ENCODE measurements around the gene SGK2. TPM values are rescaled to one million over a fixed set of nuclear protein-coding genes. Genes with fewer than 3 reads are reported as not detected.

The SGK2 gene
- total RNA-seq, 2 experiments from 2014 or later = 0.41 to 0.48 TPM

DNA sequence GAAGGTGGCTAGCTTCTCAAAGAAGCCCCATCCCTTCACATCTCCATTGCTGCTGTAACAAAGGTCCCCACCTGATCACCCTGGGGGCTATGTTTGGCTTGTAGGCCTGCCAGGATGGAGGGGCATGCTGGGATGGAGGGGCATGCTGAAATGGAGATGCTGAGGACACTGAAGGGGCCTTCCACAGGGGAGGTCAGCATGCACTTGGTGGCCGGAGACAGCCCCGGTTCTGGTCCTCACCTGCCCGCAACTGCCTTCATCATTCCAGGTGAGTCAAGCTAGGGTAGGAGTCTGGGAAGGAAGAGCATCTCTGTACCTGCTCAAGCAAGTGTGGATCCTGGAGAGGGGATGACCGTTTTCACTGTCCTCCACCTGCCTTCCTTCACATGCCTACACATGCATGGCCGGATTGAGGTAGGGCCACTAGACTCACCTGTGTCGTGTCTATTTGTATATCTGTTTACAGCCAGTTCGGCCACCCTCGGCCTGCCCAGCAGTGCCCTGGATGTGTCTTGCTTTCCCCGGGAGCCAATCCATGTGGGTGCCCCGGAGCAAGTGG is 45.4 kb upstream of the SGK2 start:
- peak overlapping the region; percentile 63 for H3K4me2 ChIP-seq (ENCODE audit: low read length)
- BruUV-seq (replicated peaks) = no TSS peak
- peaks cover 6% of the 10 kb centered on the region; the same call in 1 of the 2 replicates for H3K79me2 ChIP-seq (ENCODE audit: insufficient read depth, low read depth, low read length)
- TF ChIP-seq, protein P1, sequence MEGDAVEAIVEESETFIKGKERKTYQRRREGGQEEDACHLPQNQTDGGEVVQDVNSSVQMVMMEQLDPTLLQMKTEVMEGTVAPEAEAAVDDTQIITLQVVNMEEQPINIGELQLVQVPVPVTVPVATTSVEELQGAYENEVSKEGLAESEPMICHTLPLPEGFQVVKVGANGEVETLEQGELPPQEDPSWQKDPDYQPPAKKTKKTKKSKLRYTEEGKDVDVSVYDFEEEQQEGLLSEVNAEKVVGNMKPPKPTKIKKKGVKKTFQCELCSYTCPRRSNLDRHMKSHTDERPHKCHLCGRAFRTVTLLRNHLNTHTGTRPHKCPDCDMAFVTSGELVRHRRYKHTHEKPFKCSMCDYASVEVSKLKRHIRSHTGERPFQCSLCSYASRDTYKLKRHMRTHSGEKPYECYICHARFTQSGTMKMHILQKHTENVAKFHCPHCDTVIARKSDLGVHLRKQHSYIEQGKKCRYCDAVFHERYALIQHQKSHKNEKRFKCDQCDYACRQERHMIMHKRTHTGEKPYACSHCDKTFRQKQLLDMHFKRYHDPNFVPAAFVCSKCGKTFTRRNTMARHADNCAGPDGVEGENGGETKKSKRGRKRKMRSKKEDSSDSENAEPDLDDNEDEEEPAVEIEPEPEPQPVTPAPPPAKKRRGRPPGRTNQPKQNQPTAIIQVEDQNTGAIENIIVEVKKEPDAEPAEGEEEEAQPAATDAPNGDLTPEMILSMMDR (conservative IDR thresholded peaks at IDR 0.05; ENCODE audit: low read length) = no peak
- TF ChIP-seq EZH2phosphoT487 (IDR thresholded peaks at IDR 0.05; ENCODE audit: borderline replicate concordance, low read depth, low read length) = no peak
- POLR2A ChIA-PET = interaction anchor here (2.4 kb wide), 1 partner anchor 56 kb away, joined by 13 read pairs; the partner anchor contains the start of gene SRSF6
- intact Hi-C loops (cut with micrococcal nuclease; ENCODE audit: unreplicated experiment) = no loop called here
- H2AFZ ChIP-seq (ENCODE audit: low read length) = peak overlapping the region; percentile 59; the same call in 1 of the 2 replicates
- CTCF ChIA-PET (ENCODE audit: unreplicated experiment) = no interaction called here
- H3K4me1 ChIP-seq (ENCODE audit: insufficient read depth, low read length, poor library complexity, severe bottlenecking) = peaks cover 14% of the 10 kb centered on the region
- no peaks in the 10 kb centered on the region for H3K9me2 ChIP-seq (ENCODE audit: insufficient read depth, low read length)
- peak overlapping the region; percentile 70 for H3K4me3 ChIP-seq (ENCODE audit: low read depth, low read length, poor library complexity, severe bottlenecking)
- H4K20me1 ChIP-seq (ENCODE audit: insufficient read depth, low read length) = no peaks in the 10 kb centered on the region
- peaks cover 10% of the 10 kb centered on the region for H3K36me3 ChIP-seq (ENCODE audit: insufficient read depth, low read length)
- no peak for DNase-seq (ENCODE audit: low spot score)
- no peak overlapping the region for H3K27ac ChIP-seq (ENCODE audit: low read depth, low read length, poor library complexity, severe bottlenecking)
- H3K9me3 ChIP-seq (ENCODE audit: low read length) = no peaks in the 10 kb centered on the region

DNA sequence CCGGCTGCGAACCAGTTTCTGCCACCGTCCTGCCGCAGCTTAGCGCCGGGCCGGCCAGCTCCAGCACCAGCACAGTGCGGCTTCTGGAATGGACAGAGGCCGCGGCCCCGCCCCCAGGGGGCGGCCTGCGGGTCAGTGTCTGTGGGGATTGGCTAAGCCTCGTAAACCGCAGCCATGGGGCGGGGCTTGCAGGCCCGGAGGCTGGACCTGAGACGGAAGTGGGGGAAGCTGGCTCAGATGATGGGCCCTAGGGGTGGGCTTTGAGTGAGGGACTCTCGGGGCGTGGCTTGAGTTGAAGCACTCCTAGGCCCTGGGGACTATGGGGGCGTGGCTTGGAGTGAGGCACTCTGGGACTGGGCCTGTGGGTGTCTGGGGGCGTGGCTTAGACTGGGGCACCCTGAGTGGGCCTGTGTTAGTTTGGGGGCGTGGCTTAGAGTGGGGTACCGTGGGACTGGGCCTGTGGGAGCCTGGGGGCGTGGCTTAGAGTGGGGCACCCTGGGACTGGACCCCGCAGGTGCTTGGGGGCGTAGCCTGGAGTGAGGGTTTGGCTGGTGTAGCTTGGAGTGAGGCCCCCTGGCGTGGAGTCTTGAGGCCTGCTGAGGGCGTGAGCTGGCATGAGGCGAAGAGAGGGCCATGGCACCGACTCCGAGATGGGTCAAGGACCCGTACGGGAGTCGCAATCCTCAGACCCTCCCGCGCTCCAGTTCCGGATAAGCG is 44.7 kb upstream of the SGK2 start:
- intact Hi-C loops (cut with micrococcal nuclease; ENCODE audit: unreplicated experiment) = loop anchor here (2.0 kb wide), 1 partner anchor 55 kb away; no protein-coding TSS in a partner anchor
- peak overlapping the region; percentile 59; the same call in 1 of the 2 replicates for H2AFZ ChIP-seq (ENCODE audit: low read length)
- H3K9me2 ChIP-seq (ENCODE audit: insufficient read depth, low read length) = no peaks in the 10 kb centered on the region
- peak; percentile 99 for DNase-seq (ENCODE audit: low spot score)
- peaks cover 11% of the 10 kb centered on the region for H3K36me3 ChIP-seq (ENCODE audit: insufficient read depth, low read length)
- H3K27ac ChIP-seq (ENCODE audit: low read depth, low read length, poor library complexity, severe bottlenecking) = peak overlapping the region; percentile 47
- peaks cover 6% of the 10 kb centered on the region; the same call in 1 of the 2 replicates for H3K79me2 ChIP-seq (ENCODE audit: insufficient read depth, low read depth, low read length)
- no peak for TF ChIP-seq EZH2phosphoT487 (IDR thresholded peaks at IDR 0.05; ENCODE audit: borderline replicate concordance, low read depth, low read length)
- TF ChIP-seq, protein P1 (conservative IDR thresholded peaks at IDR 0.05; ENCODE audit: low read length) = peak; percentile 60; the same call in 1 of the 2 replicates
- ChIA-PET CTCF (ENCODE audit: unreplicated experiment) (no interaction called here), POLR2A (interaction anchor here (2.4 kb wide), 1 partner anchor 57 kb away, joined by 13 read pairs; the partner anchor contains the start of gene SRSF6)
- H3K9me3 ChIP-seq (ENCODE audit: low read length) = no peaks in the 10 kb centered on the region
- no TSS peak for BruUV-seq (replicated peaks)
- peak overlapping the region; percentile 79 for H3K4me3 ChIP-seq (ENCODE audit: low read depth, low read length, poor library complexity, severe bottlenecking)
- H4K20me1 ChIP-seq (ENCODE audit: insufficient read depth, low read length) = no peaks in the 10 kb centered on the region
- peak overlapping the region; percentile 67 for H3K4me2 ChIP-seq (ENCODE audit: low read length)
- peaks cover 14% of the 10 kb centered on the region for H3K4me1 ChIP-seq (ENCODE audit: insufficient read depth, low read length, poor library complexity, severe bottlenecking)
